ENCODE measurements around the gene SLC7A5. TPM values are rescaled to one million over a fixed set of nuclear protein-coding genes. Genes with fewer than 3 reads are reported as not detected.

The SLC7A5 gene
- total and polyA plus RNA-seq, 2 of the 13 experiments (the other 11 are each of a cell fraction or from before 2014, with no cell fraction given): 79.6 to 155 TPM

DNA sequence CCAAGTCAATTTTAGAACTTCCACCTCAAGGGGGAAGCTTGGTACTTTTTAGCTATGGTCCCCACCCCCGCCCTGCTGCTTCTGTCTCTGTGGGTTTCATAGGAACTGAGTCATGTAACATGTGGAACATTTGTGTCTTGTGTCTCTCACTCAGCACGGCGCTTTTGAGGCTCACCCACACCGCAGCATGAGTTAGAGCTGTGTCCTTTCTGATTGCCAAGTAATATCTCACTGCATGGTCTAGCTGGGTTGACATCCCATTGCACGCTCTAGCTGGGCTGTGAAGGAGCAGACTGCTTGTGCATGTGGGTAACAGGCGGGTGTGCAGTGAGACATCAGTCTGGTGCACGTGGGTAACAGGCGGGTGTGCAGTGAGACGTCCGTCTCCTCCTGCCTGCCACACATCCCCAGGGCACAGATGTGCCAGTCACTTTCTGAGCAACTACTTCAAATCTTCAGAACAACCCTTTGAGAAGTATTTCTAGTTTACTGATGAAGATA, 26.4 kb upstream of the SLC7A5 start:
- WGBS (ENCODE audit: low lambda C conversion rate): 97% methylated on average over 10 of the region's 10 CpGs
- POLR2A ChIA-PET: no interaction called here
- H3K9ac ChIP-seq (ENCODE audit: insufficient read depth, low read depth, low read length): no peak overlapping the region
- no peaks in the 10 kb centered on the region for H3K9me3 ChIP-seq (ENCODE audit: low read length)
- in situ Hi-C loops (cut with HindIII; ENCODE audit: extremely low pct_ligation_motif_present, low pct_unique_long_range_greater_than_20kb) (no loop called here), intact Hi-C loops (cut with micrococcal nuclease; ENCODE audit: unreplicated experiment) (no loop called here)
- DNase-seq (ENCODE audit: low spot score) (no peak), FAIRE-seq (no peak), ATAC-seq (no peak)
- H3K36me3 ChIP-seq (replicated peaks in 1 of 2; ENCODE audit: control insufficient read depth in 1 of 2, insufficient read depth in 2 of 2, low read length in 2 of 2): peaks cover 16 to 34% of the 10 kb centered on the region in 2 experiments; a peak in 4 of 5 replicates
- H3K27ac ChIP-seq (ENCODE audit: extremely low read length, insufficient read depth, low read length): no peak overlapping the region
- peak; percentile 84 for TF ChIP-seq AGO2 (optimal IDR thresholded peaks at IDR 0.05; ENCODE audit: low read depth, low read length)
- TF ChIP-seq HIC2 (CRISPR knock-in tag; IDR thresholded peaks at IDR 0.05; ENCODE audit: low read depth): no peak
- peak; percentile 43; the same call in 1 of the 2 replicates for TF ChIP-seq POLR2G (IDR thresholded peaks at IDR 0.05; ENCODE audit: low read depth, low read length)
- TF ChIP-seq ZNF431 (CRISPR knock-in tag; IDR thresholded peaks at IDR 0.05; ENCODE audit: borderline replicate concordance, low read depth): no peak
- TF ChIP-seq PAF1 (CRISPR knock-in tag; IDR thresholded peaks at IDR 0.05): peak; percentile 24; the same call in 1 of the 2 replicates
- TF ChIP-seq AKAP8 (CRISPR knock-in tag; IDR thresholded peaks at IDR 0.05): peak; percentile 64; the same call in 1 of the 2 replicates
- peak; percentile 22; the same call in 1 of the 2 replicates for TF ChIP-seq BORCS8-MEF2B (CRISPR knock-in tag; IDR thresholded peaks at IDR 0.05)
- no peak for TF ChIP-seq CAMTA2 (CRISPR knock-in tag; IDR thresholded peaks at IDR 0.05; ENCODE audit: borderline replicate concordance)
- no peak for TF ChIP-seq MED8 (CRISPR knock-in tag; IDR thresholded peaks at IDR 0.05; ENCODE audit: insufficient replicate concordance)
- TF ChIP-seq POLR2A (IDR thresholded peaks at IDR 0.05; ENCODE audit: insufficient read depth in 1 of 2, low read depth in 2 of 2, low read length in 2 of 2): 0 out of 4 replicates have a peak, but pooled peaks of 1 of the 2 experiments have one; percentile 42
- TF ChIP-seq ZNF761 (CRISPR knock-in tag; conservative IDR thresholded peaks at IDR 0.05): no peak
- no peak for TF ChIP-seq ARID2 (CRISPR knock-in tag; IDR thresholded peaks at IDR 0.05; ENCODE audit: borderline replicate concordance)
- TF ChIP-seq RBM22 (optimal IDR thresholded peaks at IDR 0.05; ENCODE audit: low read length): peak; percentile 73
- TF ChIP-seq, protein P1, sequence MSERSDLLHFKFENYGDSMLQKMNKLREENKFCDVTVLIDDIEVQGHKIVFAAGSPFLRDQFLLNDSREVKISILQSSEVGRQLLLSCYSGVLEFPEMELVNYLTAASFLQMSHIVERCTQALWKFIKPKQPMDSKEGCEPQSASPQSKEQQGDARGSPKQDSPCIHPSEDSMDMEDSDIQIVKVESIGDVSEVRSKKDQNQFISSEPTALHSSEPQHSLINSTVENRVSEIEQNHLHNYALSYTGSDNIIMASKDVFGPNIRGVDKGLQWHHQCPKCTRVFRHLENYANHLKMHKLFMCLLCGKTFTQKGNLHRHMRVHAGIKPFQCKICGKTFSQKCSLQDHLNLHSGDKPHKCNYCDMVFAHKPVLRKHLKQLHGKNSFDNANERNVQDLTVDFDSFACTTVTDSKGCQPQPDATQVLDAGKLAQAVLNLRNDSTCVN (CRISPR knock-in tag; IDR thresholded peaks at IDR 0.05; ENCODE audit: borderline replicate concordance): no peak
- no peak overlapping the region for H3K4me3 ChIP-seq (replicated peaks in 1 of 3; ENCODE audit: insufficient read depth in 1 of 3, low read depth in 2 of 3, low read length in 3 of 3)
- H3K79me2 ChIP-seq (ENCODE audit: insufficient read depth, low read length): no peaks in the 10 kb centered on the region
- H3K4me1 ChIP-seq (ENCODE audit: insufficient read depth, low read length): no peaks in the 10 kb centered on the region
- no peak overlapping the region for H2AFZ ChIP-seq (ENCODE audit: low read length)
- no peaks in the 10 kb centered on the region for H4K20me1 ChIP-seq (ENCODE audit: insufficient read depth, low read length)
- no peaks in the 10 kb centered on the region for H3K27me3 ChIP-seq (ENCODE audit: control insufficient read depth in 1 of 2, insufficient read depth in 2 of 2, low read length in 2 of 2)
- no peak overlapping the region for H3K4me2 ChIP-seq (ENCODE audit: low read depth, low read length)
- TSS peak; percentile 5 for BruUV-seq (replicated peaks)
- CTCF ChIA-PET (ENCODE audit: low intra/inter-chr PET ratio, low total read pairs): no interaction called here
